Memory B cell (primary cell): Measurements from ENCODE around the gene TLE6.
"Not testable (repeated sequence)": the region's sequence is repeated elsewhere in the genome, so short reads cannot be mapped to it uniquely, and the experiment has no call there.

Experiments
- ATAC-seq: fragments of 150-1000 bp; cut with Tn5 transposase; 2 replicates; pipeline ENCODE4 v1.10.0; 2021; ENCODE audit warnings: low read depth, mild to moderate bottlenecking, moderate library complexity
- DNase-seq, 2 donors: peaks; one replicate each; pipeline ENCODE4 v3.0.0; 2022; ENCODE audit warnings: low spot score in 2 of 2
- H3K27ac Mint-ChIP-seq: one replicate; pipeline ENCODE4 v1.8.0; 2022; ENCODE audit warnings: mild to moderate bottlenecking, moderate library complexity, mixed read lengths
- H3K27me3 Mint-ChIP-seq: one replicate; pipeline ENCODE4 v1.8.0; 2022; ENCODE audit warnings: mixed read lengths
- H3K36me3 Mint-ChIP-seq: one replicate; pipeline ENCODE4 v1.8.0; 2022; ENCODE audit warnings: mild to moderate bottlenecking, mixed read lengths
- H3K4me1 Mint-ChIP-seq: one replicate; pipeline ENCODE4 v1.8.0; 2022; ENCODE audit warnings: mixed read lengths
- H3K4me3 Mint-ChIP-seq: one replicate; pipeline ENCODE4 v1.8.0; 2022; ENCODE audit warnings: mild to moderate bottlenecking, moderate library complexity, mixed read lengths
- H3K9me3 Mint-ChIP-seq: one replicate; pipeline ENCODE4 v1.8.0; 2022; ENCODE audit warnings: mixed read lengths

The TLE6 gene

GRCh38 chr19:2962018-2962670 lies 15.2 kb upstream of the TLE6 start:
- peak; percentile 74 for ATAC-seq
- H3K4me1 Mint-ChIP-seq = peaks cover 6% of the 10 kb centered on the region
- no peak overlapping the region for H3K4me3 Mint-ChIP-seq
- H3K36me3 Mint-ChIP-seq = no peaks in the 10 kb centered on the region
- no peak overlapping the region for H3K27ac Mint-ChIP-seq
- peak; percentile 67 to 68 for DNase-seq
- H3K27me3 Mint-ChIP-seq = peaks cover 2% of the 10 kb centered on the region
- H3K9me3 Mint-ChIP-seq = no peaks in the 10 kb centered on the region

GRCh38 chr19:2963122-2963521 lies 14.2 kb upstream of the TLE6 start:
- no peak overlapping the region for H3K27ac Mint-ChIP-seq
- H3K4me1 Mint-ChIP-seq = peaks cover 9% of the 10 kb centered on the region

GRCh38 chr19:2963631-2964030 lies 13.7 kb upstream of the TLE6 start:
- not testable (repeated sequence) for H3K27ac Mint-ChIP-seq, ATAC-seq, H3K9me3 Mint-ChIP-seq, H3K27me3 Mint-ChIP-seq, DNase-seq, H3K36me3 Mint-ChIP-seq, H3K4me3 Mint-ChIP-seq
- peaks cover 12% of the 10 kb centered on the region for H3K4me1 Mint-ChIP-seq

More at GRCh38 chr19:2963122-2963521, 14.2 kb upstream of the TLE6 start:
- Mint-ChIP-seq H3K9me3 (no peaks in the 10 kb centered on the region), H3K27me3 (peaks cover 3% of the 10 kb centered on the region), H3K4me3 (no peak overlapping the region), H3K36me3 (no peaks in the 10 kb centered on the region)
- no peak for DNase-seq
- no peak for ATAC-seq

- Mint-ChIP-seq H3K27me3 (peaks cover 2% of the 10 kb centered on the region), H3K4me1 (peaks cover 18% of the 10 kb centered on the region), H3K36me3 (no peaks in the 10 kb centered on the region), H3K4me3 (no peak overlapping the region), H3K27ac (no peak overlapping the region), H3K9me3 (no peaks in the 10 kb centered on the region)
- ATAC-seq = no peak
- DNase-seq = no peak
Measured at GRCh38 chr19:2964874-2965273, 12.5 kb upstream of the TLE6 start.

GRCh38 chr19:2967972-2968371 lies 9.4 kb upstream of the TLE6 start:
- Mint-ChIP-seq H3K36me3 (no peaks in the 10 kb centered on the region), H3K27ac (no peak overlapping the region), H3K9me3 (no peaks in the 10 kb centered on the region), H3K27me3 (peaks cover 5% of the 10 kb centered on the region), H3K4me1 (peaks cover 16% of the 10 kb centered on the region), H3K4me3 (no peak overlapping the region)
- ATAC-seq = no peak
- DNase-seq = no peak

GRCh38 chr19:2969104-2969504 lies 8.3 kb upstream of the TLE6 start:
- Mint-ChIP-seq H3K4me3 (no peak overlapping the region), H3K9me3 (no peaks in the 10 kb centered on the region), H3K4me1 (peaks cover 16% of the 10 kb centered on the region), H3K36me3 (no peaks in the 10 kb centered on the region), H3K27ac (no peak overlapping the region), H3K27me3 (peaks cover 5% of the 10 kb centered on the region)
- ATAC-seq (peak; percentile 69), DNase-seq (no peak)

GRCh38 chr19:2970201-2970835 lies 7.0 kb upstream of the TLE6 start:
- Mint-ChIP-seq H3K4me1 (peaks cover 16% of the 10 kb centered on the region), H3K27ac (no peak overlapping the region), H3K9me3 (no peaks in the 10 kb centered on the region), H3K4me3 (no peak overlapping the region), H3K27me3 (peaks cover 5% of the 10 kb centered on the region), H3K36me3 (no peaks in the 10 kb centered on the region)
- DNase-seq (no peak), ATAC-seq (no peak)

GRCh38 chr19:2973229-2973628 lies 4.1 kb upstream of the TLE6 start:
- H3K27me3 Mint-ChIP-seq = peaks cover 8% of the 10 kb centered on the region
- H3K4me3 Mint-ChIP-seq = no peak overlapping the region
- no peaks in the 10 kb centered on the region for H3K36me3 Mint-ChIP-seq
- peaks cover 13% of the 10 kb centered on the region for H3K4me1 Mint-ChIP-seq
- no peak for ATAC-seq
- H3K9me3 Mint-ChIP-seq = no peaks in the 10 kb centered on the region
- H3K27ac Mint-ChIP-seq = no peak overlapping the region
- no peak for DNase-seq

GRCh38 chr19:2974342-2975041 lies 2.9 kb upstream of the TLE6 start:
- Mint-ChIP-seq H3K4me1 (peaks cover 6% of the 10 kb centered on the region), H3K27ac (no peak overlapping the region), H3K36me3 (no peaks in the 10 kb centered on the region), H3K27me3 (peaks cover 8% of the 10 kb centered on the region), H3K9me3 (no peaks in the 10 kb centered on the region), H3K4me3 (no peak overlapping the region)
- DNase-seq = no peak
- no peak for ATAC-seq

GRCh38 chr19:2976609-2977000 lies 759 bp upstream of the TLE6 start:
- Mint-ChIP-seq H3K4me3 (peak overlapping the region; percentile 88), H3K4me1 (peaks cover 6% of the 10 kb centered on the region), H3K27me3 (peaks cover 8% of the 10 kb centered on the region), H3K27ac (no peak overlapping the region), H3K9me3 (no peaks in the 10 kb centered on the region), H3K36me3 (no peaks in the 10 kb centered on the region)
- no peak for DNase-seq
- no peak for ATAC-seq

- no peaks in the 10 kb centered on the region for H3K9me3 Mint-ChIP-seq
- H3K4me3 Mint-ChIP-seq = peak overlapping the region; percentile 29
- peaks cover 11% of the 10 kb centered on the region for H3K27me3 Mint-ChIP-seq
- DNase-seq (no peak), ATAC-seq (no peak)
- H3K4me1 Mint-ChIP-seq = peaks cover 6% of the 10 kb centered on the region
- H3K27ac Mint-ChIP-seq = no peak overlapping the region
- no peaks in the 10 kb centered on the region for H3K36me3 Mint-ChIP-seq
Measured at GRCh38 chr19:2977746-2978138, 378 bp downstream of the TLE6 start.

GRCh38 chr19:2978166-2978767 lies 903 bp downstream of the TLE6 start:
- Mint-ChIP-seq H3K27ac (no peak overlapping the region), H3K36me3 (no peaks in the 10 kb centered on the region), H3K9me3 (no peaks in the 10 kb centered on the region), H3K4me3 (no peak overlapping the region), H3K27me3 (peaks cover 14% of the 10 kb centered on the region), H3K4me1 (peaks cover 9% of the 10 kb centered on the region)
- ATAC-seq = no peak
- no peak for DNase-seq

GRCh38 chr19:2978772-2979171 lies 1.4 kb downstream of the TLE6 start:
- ATAC-seq = no peak
- no peak for DNase-seq
- H3K27ac Mint-ChIP-seq = no peak overlapping the region
- H3K9me3 Mint-ChIP-seq = no peaks in the 10 kb centered on the region
- H3K4me3 Mint-ChIP-seq = no peak overlapping the region
- H3K36me3 Mint-ChIP-seq = no peaks in the 10 kb centered on the region
- H3K4me1 Mint-ChIP-seq = peaks cover 13% of the 10 kb centered on the region
- H3K27me3 Mint-ChIP-seq = peaks cover 18% of the 10 kb centered on the region

- no peak overlapping the region for H3K27ac Mint-ChIP-seq
- H3K36me3 Mint-ChIP-seq = no peaks in the 10 kb centered on the region
- H3K9me3 Mint-ChIP-seq = no peaks in the 10 kb centered on the region
- H3K27me3 Mint-ChIP-seq = peaks cover 20% of the 10 kb centered on the region
- DNase-seq (no peak), ATAC-seq (no peak)
- H3K4me1 Mint-ChIP-seq = peaks cover 7% of the 10 kb centered on the region
- H3K4me3 Mint-ChIP-seq = no peak overlapping the region
Measured at GRCh38 chr19:2981898-2982297, 4.5 kb downstream of the TLE6 start.
